GM12878 (cell line): ENCODE measurements around the gene SPATA2. TPM values are rescaled to one million over a fixed set of nuclear protein-coding genes. Genes with fewer than 3 reads are reported as not detected.

ENCODE experiments used
- ATAC-seq: fragments of 200-7000 bp; cut with Tn5 transposase; 3 replicates; pipeline ENCODE4 v1.9.1; 2020; ENCODE audit warnings: mild to moderate bottlenecking, moderate library complexity
- BruUV-seq: library from RNA; stranded (reverse); fragments of 400-500 nt; replicated peaks from 2 replicates; lab custom pipeline; 2021; lab: Mats Ljungman, UMichigan
- CTCF ChIA-PET: fragments of 300-600 bp; sonication (Branson Sonifier 250); formaldehyde crosslinking; extraction: SDS; loops from one replicate; lab custom pipeline; 2021; ENCODE audit warnings: inconsistent platforms; lab: Yijun Ruan, JAX
- POLR2A ChIA-PET: fragments of 350-600 bp; formaldehyde crosslinking; extraction: SDS; loops from one replicate; lab custom pipeline; 2021; ENCODE audit warnings: inconsistent platforms; lab: Charles Lee
- RAD21 ChIA-PET: fragments of 300-600 bp; sonication (Branson Sonifier 250); formaldehyde crosslinking; loops from one replicate; lab custom pipeline; 2023; ENCODE audit warnings: antibody characterized with exemption; ENCODE audit not compliant: unreplicated experiment; lab: Charles Lee
- SMC1A ChIA-PET: fragments of 300-600 bp; sonication (Branson Sonifier 250); formaldehyde crosslinking; loops from one replicate; lab custom pipeline; 2023; ENCODE audit not compliant: unreplicated experiment, uncharacterized antibody; lab: Charles Lee
- DNase-seq: peaks from one replicate; pipeline ENCODE4 v3.0.0-alpha.2; 2011; ENCODE audit warnings: low read depth, low spot score
- FAIRE-seq: peaks from 3 replicates; lab custom pipeline; 2011; peaks lifted over from hg19 to GRCh38; lab: Jason Lieb, UNC
- H2AFZ ChIP-seq: 2 replicates; pipeline ENCODE4 v1.6.0; 2011; ENCODE audit warnings: low read depth, low read length, control low read depth; ENCODE audit not compliant: control insufficient read depth
- H3K27ac ChIP-seq: 2 replicates; pipeline ENCODE4 v1.5.1; 2011; ENCODE audit warnings: control low read depth; ENCODE audit not compliant: control insufficient read depth, insufficient read depth
- H3K27me3 ChIP-seq, 2 experiments: replicated peaks in 1 of 2; 2 replicates each; pipeline versions ENCODE4 v1.6.0 to v1.6.1; 2011; ENCODE audit warnings: low read length in 1 of 2; ENCODE audit not compliant: control insufficient read depth in 2 of 2, insufficient read depth in 2 of 2
- H3K36me3 ChIP-seq, 2 experiments: 2 replicates each; pipeline ENCODE4 v1.5.1; 2011; ENCODE audit warnings: low read length in 1 of 2; ENCODE audit not compliant: control insufficient read depth in 2 of 2, insufficient read depth in 2 of 2
- H3K4me1 ChIP-seq: 2 replicates; pipeline ENCODE4 v1.6.1; 2011; ENCODE audit warnings: mild to moderate bottlenecking, low read length, moderate library complexity, mixed read lengths; ENCODE audit not compliant: control insufficient read depth, insufficient read depth
- H3K4me2 ChIP-seq: 2 replicates; pipeline ENCODE4 v1.6.0; 2011; ENCODE audit warnings: control low read depth; ENCODE audit not compliant: control insufficient read depth, insufficient read depth
- H3K4me3 ChIP-seq: fragments of 200-600 bp; sonication (generic); 2 replicates; pipeline ENCODE4 v1.5.1; 2016
- H3K79me2 ChIP-seq: 2 replicates; pipeline ENCODE4 v1.6.0; 2011; ENCODE audit warnings: low read length; ENCODE audit not compliant: control insufficient read depth, insufficient read depth
- H3K9ac ChIP-seq: 2 replicates; pipeline ENCODE4 v1.8.0; 2011; ENCODE audit warnings: low read length, control low read depth, mixed read lengths; ENCODE audit not compliant: control insufficient read depth, insufficient read depth
- H3K9me3 ChIP-seq: replicated peaks from 3 replicates; pipeline ENCODE4 v1.5.1; 2011; ENCODE audit warnings: mild to moderate bottlenecking, low read length; ENCODE audit not compliant: control insufficient read depth, insufficient read depth
- H4K20me1 ChIP-seq: 2 replicates; pipeline ENCODE4 v1.6.0; 2011; ENCODE audit not compliant: control insufficient read depth, insufficient read depth
- CHD1 ChIP-seq: IDR thresholded peaks from 2 replicates; pipeline ENCODE4 v1.6.1; 2012; ENCODE audit warnings: low read depth, low read length, improper control_type of control experiment
- CHD2 ChIP-seq: IDR thresholded peaks from 2 replicates; pipeline ENCODE4 v1.6.1; 2011; ENCODE audit warnings: low read depth, low read length, improper control_type of control experiment, borderline replicate concordance
- DPF2 ChIP-seq: fragments of 450-650 bp; IDR thresholded peaks from 2 replicates; pipeline ENCODE4 v1.6.1; 2017; ENCODE audit warnings: mild to moderate bottlenecking
- EED ChIP-seq: sonication (generic); IDR thresholded peaks from 2 replicates; pipeline ENCODE4 v1.6.1; 2016; ENCODE audit warnings: antibody characterized with exemption, low read depth
- IRF4 ChIP-seq: IDR thresholded peaks from 2 replicates; pipeline ENCODE4 v1.6.1; 2011; ENCODE audit warnings: low read depth, low read length
- MEF2A ChIP-seq: IDR thresholded peaks from 2 replicates; pipeline ENCODE4 v1.6.1; 2011; ENCODE audit warnings: low read depth, mild to moderate bottlenecking, low read length, moderate library complexity; ENCODE audit not compliant: insufficient read depth
- MYC ChIP-seq: IDR thresholded peaks from 2 replicates; pipeline ENCODE4 v1.6.1; 2011; ENCODE audit warnings: mild to moderate bottlenecking, low read length, moderate library complexity, inconsistent platforms; ENCODE audit not compliant: insufficient read depth, insufficient replicate concordance, insufficient read length, severe bottlenecking
- PBX3 ChIP-seq: IDR thresholded peaks from 2 replicates; pipeline ENCODE4 v1.6.1; 2011; ENCODE audit warnings: mild to moderate bottlenecking, low read depth, low read length, moderate library complexity; ENCODE audit not compliant: insufficient replicate concordance
- RAD51 ChIP-seq: fragments of 450-650 bp; IDR thresholded peaks from 2 replicates; pipeline ENCODE4 v1.6.1; 2016; ENCODE audit warnings: moderate library complexity, mild to moderate bottlenecking, inconsistent platforms
- USF2 ChIP-seq: IDR thresholded peaks from 2 replicates; pipeline ENCODE4 v1.6.1; 2011; ENCODE audit warnings: low read depth, low read length, improper control_type of control experiment, borderline replicate concordance
- WGBS: methylation state at CpG from one replicate; pipeline ENCODE4 v1.1.6; 2016; ENCODE audit warnings: low lambda C conversion rate; ENCODE audit not compliant: insufficient replicate concordance, insufficient coverage; ENCODE audit errors: missing lambda C conversion rate; 5-methylcytosine and 5-hydroxymethylcytosine counted together
- in situ Hi-C: fragments of 300-500 bp; cut with MboI; formaldehyde crosslinking; loops from 9 replicates; pipeline ENCODE4 v1.14.3; 2018; ENCODE audit warnings: mixed read lengths
- intact Hi-C: fragments of 100-400 bp; cut with micrococcal nuclease; formaldehyde crosslinking; loops from one replicate; pipeline ENCODE4 v1.14.2; 2022; ENCODE audit not compliant: unreplicated experiment
- polyA plus RNA-seq, 11 experiments: library from polyadenylated mRNA; depleted of rRNA in 4 of 11; unstranded in 6 of 11; stranded (reverse) in 5 of 11; fragments of >200 nt; fragmentation: Nextera tagmentation in 4 of 11; fragmentation: Illumina TruSeq in 1 of 11; extraction: Ambion mirVana in 4 of 11; extraction: Trizol in 1 of 11; gene quantifications; 1 replicate in 1 of 11; 2 replicates in 10 of 11; pipeline versions ENCODE4 v1.2.1 to v1.2.3, GENCODE V29; 2011 to 2016; ENCODE audit warnings: inconsistent platforms in 2 of 11, missing spikeins in 2 of 11, low read depth in 1 of 11
- total RNA-seq, 4 experiments: library from RNA; depleted of rRNA in 3 of 4; stranded (reverse); fragments of >200 nt in 3 of 4; fragmentation: Illumina TruSeq in 1 of 4; extraction: Trizol in 1 of 4; gene quantifications; 2 replicates each; pipeline versions ENCODE4 v1.2.1 to v1.2.3, GENCODE V29; 2013 to 2021

The SPATA2 gene
- total and polyA plus RNA-seq, 10 of the 15 experiments (the other 5 are each of a cell fraction or from before 2014, with no cell fraction given), result 0.93 to 11.7 (median 5.6) TPM

- no peak for TF ChIP-seq MEF2A
- TF ChIP-seq CHD2, result no peak
- TF ChIP-seq USF2, result no peak
- no peak for TF ChIP-seq MYC
- TF ChIP-seq RAD51, result no peak
- no peak for TF ChIP-seq CHD1
- no peak for TF ChIP-seq IRF4
- TF ChIP-seq PBX3, result no peak
Observed at GRCh38 chr20:49942942-49943341, 27.6 kb upstream of the SPATA2 start (continued).

GRCh38 chr20:49942303-49942702 is 27.0 kb upstream of the SPATA2 start:
- no peak overlapping the region for H2AFZ ChIP-seq
- no peak overlapping the region for H3K27ac ChIP-seq
- ATAC-seq (no peak), DNase-seq (no peak), FAIRE-seq (no peak)
- H4K20me1 ChIP-seq, result peaks cover 4% of the 10 kb centered on the region; the same call in 1 of the 2 replicates
- H3K4me3 ChIP-seq, result no peak overlapping the region
- TF ChIP-seq EED (no peak), DPF2 (no peak)
- CTCF ChIA-PET, result interaction anchor here (1.6 kb wide), 1 partner anchor 34 kb away, joined by 5 read pairs; no protein-coding TSS in a partner anchor
- peaks cover 0 to 27% of the 10 kb centered on the region in 2 experiments for H3K36me3 ChIP-seq
- no peak overlapping the region for H3K4me2 ChIP-seq
- no peak overlapping the region for H3K9ac ChIP-seq
- 0 out of 2 replicates have a peak, but pooled peaks cover 7% of the 10 kb centered on the region for H3K4me1 ChIP-seq
- POLR2A ChIA-PET, result interaction anchor here (0.6 kb wide), 1 partner anchor 10 kb away, joined by 8 read pairs; no protein-coding TSS in a partner anchor
- no peaks in the 10 kb centered on the region for H3K9me3 ChIP-seq
- peaks cover 42% of the 10 kb centered on the region for H3K79me2 ChIP-seq
- 65% methylated on average over 3 of the region's 3 CpGs for WGBS
- in situ Hi-C loops (no loop called here), intact Hi-C loops (no loop called here)
- H3K27me3 ChIP-seq, result no peaks in the 10 kb centered on the region
- SMC1A ChIA-PET, result interaction anchor here (1.2 kb wide), 1 partner anchor 34 kb away, joined by 3 read pairs; no protein-coding TSS in a partner anchor
- RAD21 ChIA-PET, result no interaction called here
- BruUV-seq, result no TSS peak
